HEK293T (cell line): ENCODE results near the gene ZNF774.

ENCODE experiments used
- ARNT ChIP-seq: fragments of 450-650 bp; IDR thresholded peaks from 2 replicates; pipeline ENCODE4 v1.6.1; 2017; ENCODE audit warnings: mild to moderate bottlenecking
- BHLHE40 ChIP-seq: fragments of 450-650 bp; IDR thresholded peaks from 2 replicates; pipeline ENCODE4 v1.6.1; 2016; ENCODE audit warnings: mild to moderate bottlenecking, moderate library complexity, borderline replicate concordance
- CTBP1 ChIP-seq: fragments of 450-650 bp; IDR thresholded peaks from 2 replicates; pipeline ENCODE4 v1.6.1; 2016; ENCODE audit warnings: borderline replicate concordance
- ELF4 ChIP-seq: fragments of 450-650 bp; IDR thresholded peaks from 2 replicates; pipeline ENCODE4 v1.6.1; 2017; ENCODE audit warnings: antibody characterized with exemption
- FOXA1 ChIP-seq: fragments of 450-650 bp; IDR thresholded peaks from 2 replicates; pipeline ENCODE4 v1.6.1; 2016; ENCODE audit warnings: mild to moderate bottlenecking
- FOXM1 ChIP-seq: fragments of 450-650 bp; IDR thresholded peaks from 2 replicates; pipeline ENCODE4 v1.6.1; 2017; ENCODE audit warnings: mild to moderate bottlenecking, borderline replicate concordance
- HDGF ChIP-seq: fragments of 450-650 bp; IDR thresholded peaks from 2 replicates; pipeline ENCODE4 v1.6.1; 2017; ENCODE audit warnings: antibody characterized with exemption, borderline replicate concordance
- PKNOX1 ChIP-seq: fragments of 450-650 bp; IDR thresholded peaks from 2 replicates; pipeline ENCODE4 v1.6.1; 2016
- ZNF384 ChIP-seq: fragments of 450-650 bp; IDR thresholded peaks from 2 replicates; pipeline ENCODE4 v1.6.1; 2016

GRCh38 chr15:90393040-90393439 is 41.0 kb downstream of the ZNF774 start:
- TF ChIP-seq BHLHE40 (no peak), FOXM1 (no peak), FOXA1 (no peak), HDGF (no peak), PKNOX1 (no peak), ARNT (no peak), CTBP1 (no peak), ELF4 (no peak), ZNF384 (no peak)
